K562 (cell line): ENCODE results near the gene TUBA8. TPM values are rescaled to one million over a fixed set of nuclear protein-coding genes. Genes with fewer than 3 reads are reported as not detected.

Experiments used
- ATAC-seq: fragments of 200-7000 bp; cut with Tn5 transposase; 3 replicates; pipeline ENCODE4 v1.9.1; 2020; ENCODE audit warnings: moderate library complexity
- BruUV-seq: library from RNA; stranded (reverse); fragments of 400-500 nt; replicated peaks from 2 replicates; lab custom pipeline; 2021; lab: Mats Ljungman, UMichigan
- CTCF ChIA-PET: fragments of 300-600 bp; formaldehyde crosslinking; extraction: SDS; loops from one replicate; lab custom pipeline; 2021; ENCODE audit warnings: low intra/inter-chr PET ratio; lab: Yijun Ruan, JAX
- POLR2A ChIA-PET: fragments of 300-600, 350-650 bp; sonication (Branson Sonifier 250); formaldehyde crosslinking; extraction: SDS; loops from one replicate; lab custom pipeline; 2021; ENCODE audit warnings: antibody characterized with exemption, inconsistent platforms; lab: Yijun Ruan, JAX
- DNase-seq, 4 experiments: peaks; one replicate each; pipeline versions ENCODE4 v3.0.0 to v3.0.0-alpha.2; 2011 to 2018; ENCODE audit warnings: low spot score in 3 of 4, mixed read lengths in 3 of 4; ENCODE audit errors: extremely low read depth in 1 of 4
- FAIRE-seq: peaks from 2 replicates; lab custom pipeline; 2011; peaks lifted over from hg19 to GRCh38; lab: Jason Lieb, UNC
- H2AFZ ChIP-seq: 2 replicates; pipeline ENCODE4 v1.6.0; 2011; ENCODE audit warnings: low read depth, low read length, control low read depth, inconsistent platforms
- H3K27ac ChIP-seq: fragments of 200-600 bp; 3 replicates; pipeline ENCODE4 v1.8.0; 2011; ENCODE audit warnings: low read depth, mild to moderate bottlenecking, control low read depth, inconsistent platforms, low read length, moderate library complexity, mixed read lengths; ENCODE audit errors: extremely low read depth
- H3K27me3 ChIP-seq, 2 experiments: fragments of 300-600 bp in 1 of 2; 2 replicates in 1 of 2; 3 replicates in 1 of 2; pipeline versions ENCODE4 v1.6.0 to v1.8.0; 2011; ENCODE audit warnings: inconsistent platforms in 2 of 2, low read length in 2 of 2, mild to moderate bottlenecking in 1 of 2, mixed read lengths in 1 of 2, moderate library complexity in 1 of 2; ENCODE audit not compliant: control insufficient read depth in 2 of 2, insufficient read depth in 2 of 2
- H3K36me3 ChIP-seq: fragments of 300-600 bp; 3 replicates; pipeline ENCODE4 v1.8.0; 2011; ENCODE audit warnings: mild to moderate bottlenecking, low read length, inconsistent platforms; ENCODE audit not compliant: control insufficient read depth, insufficient read depth
- H3K4me1 ChIP-seq, 2 experiments: fragments of 200-600 bp in 1 of 2; replicated peaks in 1 of 2; 2 replicates in 1 of 2; 3 replicates in 1 of 2; pipeline versions ENCODE4 v1.5.1 to v1.8.0; 2011; ENCODE audit warnings: inconsistent platforms in 2 of 2, low read length in 2 of 2, mild to moderate bottlenecking in 1 of 2, mixed read lengths in 1 of 2, moderate library complexity in 1 of 2; ENCODE audit not compliant: control insufficient read depth in 2 of 2, insufficient read depth in 2 of 2
- H3K4me2 ChIP-seq: 2 replicates; pipeline ENCODE4 v1.6.1; 2011; ENCODE audit warnings: low read length, control low read depth, inconsistent platforms, mixed read lengths; ENCODE audit not compliant: insufficient read depth
- H3K4me3 ChIP-seq: fragments of 200-600 bp; sonication (generic), shearing (Covaris generic); 2 replicates; pipeline ENCODE4 v1.5.1; 2016; ENCODE audit warnings: control low read depth, inconsistent platforms
- H3K79me2 ChIP-seq: fragments of 200-600 bp; 3 replicates; pipeline ENCODE4 v1.8.0; 2011; ENCODE audit warnings: low read length, inconsistent platforms; ENCODE audit not compliant: control insufficient read depth, insufficient read depth
- H3K9ac ChIP-seq, 2 experiments: 2 replicates each; pipeline versions ENCODE4 v1.6.0 to v1.6.1; 2011; ENCODE audit warnings: low read depth in 2 of 2, low read length in 2 of 2, control low read depth in 1 of 2, inconsistent platforms in 1 of 2, mild to moderate bottlenecking in 1 of 2, mixed read lengths in 1 of 2; ENCODE audit not compliant: insufficient read depth in 1 of 2
- H3K9me1 ChIP-seq: one replicate; pipeline ENCODE4 v1.6.0; 2011; ENCODE audit warnings: inconsistent platforms, mild to moderate bottlenecking, low read length, moderate library complexity; ENCODE audit not compliant: control insufficient read depth, insufficient read depth
- H3K9me3 ChIP-seq: replicated peaks from 2 replicates; pipeline ENCODE4 v1.5.1; 2011; ENCODE audit warnings: low read depth, low read length, inconsistent platforms; ENCODE audit not compliant: control insufficient read depth, insufficient read depth
- H4K20me1 ChIP-seq: replicated peaks from 2 replicates; pipeline ENCODE4 v1.6.1; 2011; ENCODE audit warnings: low read length, inconsistent platforms, mixed read lengths; ENCODE audit not compliant: control insufficient read depth, insufficient read depth
- MAFG ChIP-seq: fragments of 450-650 bp; conservative IDR thresholded peaks from 2 replicates; pipeline ENCODE4 v1.6.1; 2016; ENCODE audit warnings: missing genetic modification characterization, missing compliant biosample characterization
- SLC30A9 ChIP-seq: fragments of 250-450 bp; sonication (Bioruptor Pico); IDR thresholded peaks from 2 replicates; pipeline ENCODE4 v1.8.0; 2022; ENCODE audit warnings: mild to moderate bottlenecking, moderate library complexity
- ZNF12 ChIP-seq: sonication (generic); formaldehyde crosslinking; IDR thresholded peaks from 2 replicates; pipeline ENCODE4 v1.4.0; 2020; ENCODE audit warnings: mild to moderate bottlenecking, missing genetic modification reagents
- ZNF197 ChIP-seq: fragments of 200-800 bp; sonication (Bioruptor generic); IDR thresholded peaks from 2 replicates; pipeline ENCODE4 v1.6.1; 2016; ENCODE audit warnings: low read depth, missing genetic modification characterization, missing compliant biosample characterization
- ZNF778 ChIP-seq: fragments of 450-650 bp; formaldehyde crosslinking; IDR thresholded peaks from 2 replicates; pipeline ENCODE4 v1.4.0; 2020; ENCODE audit warnings: mild to moderate bottlenecking, moderate library complexity
- WGBS: fragments of 100-300 bp; shearing (Covaris generic); methylation state at CpG from one replicate; pipeline ENCODE4 v1.1.6; 2016; ENCODE audit warnings: low coverage, mixed read lengths; ENCODE audit not compliant: insufficient coverage; ENCODE audit errors: missing lambda C conversion rate; 5-methylcytosine and 5-hydroxymethylcytosine counted together
- in situ Hi-C: fragments of 300-500 bp; cut with MboI; formaldehyde crosslinking; loops from 4 replicates; pipeline ENCODE4 v1.15.0; 2018; ENCODE audit warnings: inconsistent platforms, mixed read lengths
- intact Hi-C: fragments of 100-400 bp; cut with micrococcal nuclease; formaldehyde crosslinking; loops from 2 replicates; pipeline ENCODE4 v1.14.2; 2022
- polyA plus RNA-seq, 8 experiments: library from polyadenylated mRNA; depleted of rRNA in 4 of 8; stranded (reverse) in 5 of 8; unstranded in 3 of 8; fragments of >200 nt; fragmentation: Nextera tagmentation in 2 of 8; fragmentation: Illumina TruSeq in 1 of 8; extraction: Ambion mirVana in 2 of 8; extraction: Trizol in 1 of 8; gene quantifications; 2 replicates each; pipeline versions ENCODE4 v1.2.1 to v1.2.3, GENCODE V29; 2011 to 2014; ENCODE audit warnings: inconsistent platforms in 1 of 8, missing spikeins in 1 of 8
- total RNA-seq, 7 experiments: library from RNA; depleted of rRNA in 6 of 7; stranded (reverse); fragments of >200 nt in 6 of 7; fragmentation: Illumina TruSeq in 2 of 7; extraction: Trizol in 2 of 7; gene quantifications; 2 replicates each; pipeline versions ENCODE4 v1.2.1 to v1.2.3, GENCODE V29; 2011 to 2021; ENCODE audit warnings: low replicate concordance in 1 of 7
- TF ChIP-seq, protein P1 (sequence below): fragments of 250-450 bp; sonication (Bioruptor Pico); IDR thresholded peaks from 2 replicates; pipeline ENCODE4 v1.8.0; 2021; ENCODE audit warnings: mild to moderate bottlenecking, moderate library complexity
- TF ChIP-seq, protein P2 (sequence below): fragments of 450-650 bp; formaldehyde crosslinking; conservative IDR thresholded peaks from 2 replicates; pipeline ENCODE4 v1.4.0; 2022; ENCODE audit warnings: mild to moderate bottlenecking, missing genetic modification characterization
- TF ChIP-seq, protein P3 (sequence below): sonication (generic); formaldehyde crosslinking; IDR thresholded peaks from 2 replicates; pipeline ENCODE4 v1.8.1; 2023; ENCODE audit warnings: missing genetic modification reagents, mild to moderate bottlenecking, borderline replicate concordance

Gene TUBA8
- total and polyA plus RNA-seq, 9 of the 15 experiments (the other 6 are each of a cell fraction or from before 2014, with no cell fraction given) = 0.07 to 1.1 (median 0.65) TPM

DNA sequence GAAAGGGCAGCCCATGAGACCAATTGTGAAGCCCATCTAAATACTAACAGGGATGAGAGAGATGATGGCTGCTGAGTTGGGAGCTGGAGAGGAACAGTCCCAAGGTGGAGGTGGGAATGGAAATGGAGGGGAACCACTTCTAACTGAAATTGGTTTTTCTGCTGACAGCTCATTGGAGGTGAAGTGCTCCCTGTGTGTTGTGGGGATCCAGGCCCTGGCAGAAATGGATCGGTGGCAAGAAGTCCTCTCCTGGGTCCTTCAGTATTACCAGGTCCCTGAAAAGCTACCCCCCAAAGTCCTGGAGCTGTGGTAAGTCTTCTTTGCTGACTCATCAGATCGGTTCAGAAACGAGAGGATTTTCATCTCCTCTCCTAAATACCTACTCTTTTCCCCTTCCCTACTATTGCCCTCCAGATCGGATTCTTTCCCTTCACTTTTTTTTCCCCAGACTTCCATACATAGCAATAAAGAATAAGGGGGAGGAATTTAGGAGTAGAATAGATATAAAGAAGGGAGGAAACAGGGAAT, 30.8 kb upstream of the TUBA8 start (continued):
- peak; percentile 86 for TF ChIP-seq MAFG (tag)

DNA sequence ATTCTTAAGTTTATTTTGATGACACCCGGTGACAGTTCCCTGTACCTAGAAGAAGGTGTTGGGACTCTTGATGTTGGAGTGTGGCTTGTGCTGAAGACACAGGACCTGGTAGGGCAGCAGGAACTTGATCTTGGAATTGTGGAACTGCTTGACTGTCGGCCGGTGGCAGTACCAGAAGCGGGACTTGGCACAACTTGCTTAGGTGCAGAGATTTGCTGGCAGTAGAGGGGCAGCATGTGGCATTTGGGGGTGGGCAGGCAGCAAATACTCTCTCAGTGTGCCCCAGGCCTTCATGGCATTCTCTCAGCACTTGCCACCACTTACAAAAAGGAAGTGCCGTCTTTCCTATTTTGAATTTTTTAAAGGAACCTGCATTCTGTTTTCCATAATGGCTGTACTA, 29.2 kb upstream of the TUBA8 start:
- CTCF ChIA-PET = interaction anchor here (0.6 kb wide), 1 partner anchor 364 kb away, joined by 3 read pairs; no protein-coding TSS in a partner anchor
- WGBS = 92% methylated on average over 5 of the region's 5 CpGs
- TF ChIP-seq, protein P1, sequence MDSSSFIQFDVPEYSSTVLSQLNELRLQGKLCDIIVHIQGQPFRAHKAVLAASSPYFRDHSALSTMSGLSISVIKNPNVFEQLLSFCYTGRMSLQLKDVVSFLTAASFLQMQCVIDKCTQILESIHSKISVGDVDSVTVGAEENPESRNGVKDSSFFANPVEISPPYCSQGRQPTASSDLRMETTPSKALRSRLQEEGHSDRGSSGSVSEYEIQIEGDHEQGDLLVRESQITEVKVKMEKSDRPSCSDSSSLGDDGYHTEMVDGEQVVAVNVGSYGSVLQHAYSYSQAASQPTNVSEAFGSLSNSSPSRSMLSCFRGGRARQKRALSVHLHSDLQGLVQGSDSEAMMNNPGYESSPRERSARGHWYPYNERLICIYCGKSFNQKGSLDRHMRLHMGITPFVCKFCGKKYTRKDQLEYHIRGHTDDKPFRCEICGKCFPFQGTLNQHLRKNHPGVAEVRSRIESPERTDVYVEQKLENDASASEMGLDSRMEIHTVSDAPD (CRISPR knock-in tag) = no peak
- no peak for TF ChIP-seq ZNF778 (CRISPR knock-in tag)
- no peak for TF ChIP-seq ZNF12 (CRISPR knock-in tag)
- TF ChIP-seq, protein P2, sequence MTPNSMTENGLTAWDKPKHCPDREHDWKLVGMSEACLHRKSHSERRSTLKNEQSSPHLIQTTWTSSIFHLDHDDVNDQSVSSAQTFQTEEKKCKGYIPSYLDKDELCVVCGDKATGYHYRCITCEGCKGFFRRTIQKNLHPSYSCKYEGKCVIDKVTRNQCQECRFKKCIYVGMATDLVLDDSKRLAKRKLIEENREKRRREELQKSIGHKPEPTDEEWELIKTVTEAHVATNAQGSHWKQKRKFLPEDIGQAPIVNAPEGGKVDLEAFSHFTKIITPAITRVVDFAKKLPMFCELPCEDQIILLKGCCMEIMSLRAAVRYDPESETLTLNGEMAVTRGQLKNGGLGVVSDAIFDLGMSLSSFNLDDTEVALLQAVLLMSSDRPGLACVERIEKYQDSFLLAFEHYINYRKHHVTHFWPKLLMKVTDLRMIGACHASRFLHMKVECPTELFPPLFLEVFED (CRISPR knock-in tag) = no peak
- no peak for TF ChIP-seq SLC30A9 (CRISPR knock-in tag)
- TF ChIP-seq, protein P3, sequence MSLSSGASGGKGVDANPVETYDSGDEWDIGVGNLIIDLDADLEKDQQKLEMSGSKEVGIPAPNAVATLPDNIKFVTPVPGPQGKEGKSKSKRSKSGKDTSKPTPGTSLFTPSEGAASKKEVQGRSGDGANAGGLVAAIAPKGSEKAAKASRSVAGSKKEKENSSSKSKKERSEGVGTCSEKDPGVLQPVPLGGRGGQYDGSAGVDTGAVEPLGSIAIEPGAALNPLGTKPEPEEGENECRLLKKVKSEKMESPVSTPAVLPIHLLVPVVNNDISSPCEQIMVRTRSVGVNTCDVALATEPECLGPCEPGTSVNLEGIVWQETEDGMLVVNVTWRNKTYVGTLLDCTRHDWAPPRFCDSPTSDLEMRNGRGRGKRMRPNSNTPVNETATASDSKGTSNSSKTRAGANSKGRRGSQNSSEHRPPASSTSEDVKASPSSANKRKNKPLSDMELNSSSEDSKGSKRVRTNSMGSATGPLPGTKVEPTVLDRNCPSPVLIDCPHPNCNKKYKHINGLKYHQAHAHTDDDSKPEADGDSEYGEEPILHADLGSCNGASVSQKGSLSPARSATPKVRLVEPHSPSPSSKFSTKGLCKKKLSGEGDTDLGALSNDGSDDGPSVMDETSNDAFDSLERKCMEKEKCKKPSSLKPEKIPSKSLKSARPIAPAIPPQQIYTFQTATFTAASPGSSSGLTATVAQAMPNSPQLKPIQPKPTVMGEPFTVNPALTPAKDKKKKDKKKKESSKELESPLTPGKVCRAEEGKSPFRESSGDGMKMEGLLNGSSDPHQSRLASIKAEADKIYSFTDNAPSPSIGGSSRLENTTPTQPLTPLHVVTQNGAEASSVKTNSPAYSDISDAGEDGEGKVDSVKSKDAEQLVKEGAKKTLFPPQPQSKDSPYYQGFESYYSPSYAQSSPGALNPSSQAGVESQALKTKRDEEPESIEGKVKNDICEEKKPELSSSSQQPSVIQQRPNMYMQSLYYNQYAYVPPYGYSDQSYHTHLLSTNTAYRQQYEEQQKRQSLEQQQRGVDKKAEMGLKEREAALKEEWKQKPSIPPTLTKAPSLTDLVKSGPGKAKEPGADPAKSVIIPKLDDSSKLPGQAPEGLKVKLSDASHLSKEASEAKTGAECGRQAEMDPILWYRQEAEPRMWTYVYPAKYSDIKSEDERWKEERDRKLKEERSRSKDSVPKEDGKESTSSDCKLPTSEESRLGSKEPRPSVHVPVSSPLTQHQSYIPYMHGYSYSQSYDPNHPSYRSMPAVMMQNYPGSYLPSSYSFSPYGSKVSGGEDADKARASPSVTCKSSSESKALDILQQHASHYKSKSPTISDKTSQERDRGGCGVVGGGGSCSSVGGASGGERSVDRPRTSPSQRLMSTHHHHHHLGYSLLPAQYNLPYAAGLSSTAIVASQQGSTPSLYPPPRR (CRISPR knock-in tag) = no peak
- TF ChIP-seq ZNF197 (CRISPR knock-in tag) = no peak

More for the DNA sequence above, 29.2 kb upstream of the TUBA8 start:
- H4K20me1 ChIP-seq = no peaks in the 10 kb centered on the region; the same call in 1 of the 2 replicates
- H3K9me3 ChIP-seq = no peaks in the 10 kb centered on the region
- POLR2A ChIA-PET = no interaction called here
- no peak overlapping the region for H2AFZ ChIP-seq
- no peaks in the 10 kb centered on the region for H3K9me1 ChIP-seq
- FAIRE-seq (no peak), ATAC-seq (no peak), DNase-seq (no peak)
- H3K27ac ChIP-seq = no peak overlapping the region
- in situ Hi-C loops (no loop called here), intact Hi-C loops (no loop called here)
- H3K27me3 ChIP-seq = no peaks in the 10 kb centered on the region
- H3K4me1 ChIP-seq = peaks cover 5 to 6% of the 10 kb centered on the region in 2 experiments; a peak in 4 of 5 replicates
- peaks cover 41% of the 10 kb centered on the region for H3K79me2 ChIP-seq
- BruUV-seq = no TSS peak
- H3K36me3 ChIP-seq = peaks cover 63% of the 10 kb centered on the region
- H3K9ac ChIP-seq = no peak overlapping the region
- H3K4me3 ChIP-seq = no peak overlapping the region
- no peak overlapping the region for H3K4me2 ChIP-seq
